Skeletal muscle satellite cell (primary cell): Measurements from ENCODE around the gene EMB.
"Not testable (repeated sequence)": the region's sequence is repeated elsewhere in the genome, so short reads cannot be mapped to it uniquely, and the experiment has no call there.

ENCODE experiments used
- H3K27me3 ChIP-seq: 2 replicates; pipeline ENCODE4 v1.7.0; 2013; ENCODE audit warnings: low read length; ENCODE audit not compliant: control insufficient read depth, insufficient read depth
- H3K36me3 ChIP-seq: 2 replicates; pipeline ENCODE4 v1.7.0; 2013; ENCODE audit warnings: mild to moderate bottlenecking, control low read depth, low read length; ENCODE audit not compliant: insufficient read depth
- H3K4me1 ChIP-seq: 2 replicates; pipeline ENCODE4 v1.7.0; 2013; ENCODE audit warnings: low read length; ENCODE audit not compliant: control insufficient read depth, insufficient read depth
- H3K4me2 ChIP-seq: 2 replicates; pipeline ENCODE4 v1.7.0; 2013; ENCODE audit warnings: mild to moderate bottlenecking, low read length
- H3K4me3 ChIP-seq: 2 replicates; pipeline ENCODE4 v1.7.0; 2013; ENCODE audit warnings: low read length
- H3K9ac ChIP-seq: 2 replicates; pipeline ENCODE4 v1.7.0; 2013; ENCODE audit warnings: mild to moderate bottlenecking, low read depth, low read length, moderate library complexity
- H3K9me3 ChIP-seq: replicated peaks from 2 replicates; pipeline ENCODE4 v1.7.0; 2013; ENCODE audit warnings: mild to moderate bottlenecking, control low read depth, low read length

The EMB gene

DNA sequence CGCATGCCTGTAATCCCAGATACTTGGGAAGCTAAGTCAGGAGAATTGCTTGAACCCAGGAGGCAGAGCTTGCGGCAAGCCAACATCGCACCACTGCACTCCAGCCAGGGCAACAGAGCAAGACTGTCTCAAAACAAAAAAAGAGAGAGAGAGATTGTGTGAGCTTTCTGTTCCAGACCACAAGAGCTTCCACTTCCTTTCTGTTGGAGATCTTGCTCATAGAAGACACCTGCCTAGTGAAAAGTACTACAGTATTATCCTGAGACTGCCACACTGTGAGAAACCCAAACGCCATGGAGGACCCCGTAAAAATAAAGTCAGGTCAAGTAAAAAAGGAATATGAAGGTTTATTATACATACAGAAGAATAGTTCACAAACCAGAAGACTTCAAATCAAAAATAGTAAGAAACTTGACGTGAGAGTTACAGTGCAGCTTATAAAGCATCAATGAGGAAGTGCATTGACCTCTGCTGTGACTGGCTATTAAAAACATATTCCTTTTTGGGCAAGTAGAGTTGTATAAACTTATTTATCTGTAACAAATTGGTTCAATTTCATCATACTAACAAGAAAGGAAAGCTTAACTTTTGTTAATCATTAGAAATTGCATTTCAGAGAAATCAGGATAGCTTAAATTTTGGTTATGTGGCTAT lies 4.3 kb upstream of the EMB start:
- H3K9me3 ChIP-seq = no peaks in the 10 kb centered on the region
- H3K4me3 ChIP-seq = no peak overlapping the region
- H3K4me2 ChIP-seq = no peak overlapping the region
- H3K9ac ChIP-seq = no peak overlapping the region
- peaks cover 12% of the 10 kb centered on the region for H3K4me1 ChIP-seq
- no peaks in the 10 kb centered on the region for H3K27me3 ChIP-seq
- H3K36me3 ChIP-seq = no peaks in the 10 kb centered on the region

GRCh38 chr5:50442559-50443539 lies 1.8 kb upstream of the EMB start:
- not testable (repeated sequence) for H3K4me2 ChIP-seq, H3K4me3 ChIP-seq, H3K27me3 ChIP-seq, H3K9me3 ChIP-seq, H3K36me3 ChIP-seq, H3K9ac ChIP-seq
- peaks cover 12% of the 10 kb centered on the region for H3K4me1 ChIP-seq

- no peaks in the 10 kb centered on the region for H3K36me3 ChIP-seq
- peak overlapping the region; percentile 89 for H3K9ac ChIP-seq
- H3K4me1 ChIP-seq = peaks cover 12% of the 10 kb centered on the region
- peak overlapping the region; percentile 97 for H3K4me2 ChIP-seq
- H3K4me3 ChIP-seq = peak overlapping the region; percentile 95
- no peaks in the 10 kb centered on the region for H3K27me3 ChIP-seq
- H3K9me3 ChIP-seq = no peaks in the 10 kb centered on the region
Observed at GRCh38 chr5:50441493-50441955, 436 bp upstream of the EMB start.

GRCh38 chr5:50439221-50439620 lies 1.9 kb downstream of the EMB start:
- H3K36me3 ChIP-seq = no peaks in the 10 kb centered on the region
- H3K4me3 ChIP-seq = no peak overlapping the region
- H3K9ac ChIP-seq = no peak overlapping the region
- H3K27me3 ChIP-seq = no peaks in the 10 kb centered on the region
- H3K4me1 ChIP-seq = peaks cover 12% of the 10 kb centered on the region
- no peaks in the 10 kb centered on the region for H3K9me3 ChIP-seq
- H3K4me2 ChIP-seq = no peak overlapping the region

DNA sequence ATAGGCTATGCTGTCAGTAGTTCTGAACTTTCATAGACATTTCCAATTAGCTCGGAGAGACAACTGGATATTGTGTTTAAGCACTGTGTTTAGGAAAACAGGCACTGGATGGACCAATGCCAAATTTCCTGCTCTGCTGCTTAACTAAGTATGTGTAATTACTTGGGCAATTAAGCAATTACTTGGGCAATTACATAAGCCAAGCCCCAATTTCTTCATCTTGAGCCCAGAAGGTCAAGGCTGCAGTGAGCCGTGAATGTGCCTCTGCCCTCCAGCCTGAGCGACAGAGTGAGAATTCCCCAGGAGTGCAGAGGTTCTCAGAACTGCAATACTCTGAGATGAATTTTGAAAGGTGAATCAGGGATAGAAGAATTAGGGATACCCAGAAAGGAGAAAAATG lies 3.0 kb downstream of the EMB start:
- not testable (repeated sequence) for H3K9ac ChIP-seq, H3K4me2 ChIP-seq, H3K4me3 ChIP-seq, H3K9me3 ChIP-seq, H3K36me3 ChIP-seq, H3K27me3 ChIP-seq
- peaks cover 12% of the 10 kb centered on the region for H3K4me1 ChIP-seq

- Histone ChIP-seq H3K4me2 (no peak overlapping the region), H3K9ac (no peak overlapping the region), H3K36me3 (no peaks in the 10 kb centered on the region), H3K4me3 (no peak overlapping the region), H3K27me3 (no peaks in the 10 kb centered on the region), H3K9me3 (no peaks in the 10 kb centered on the region), H3K4me1 (peaks cover 15% of the 10 kb centered on the region)
Observed at GRCh38 chr5:50435168-50435567, 5.9 kb downstream of the EMB start.

GRCh38 chr5:50431133-50431904 lies 9.8 kb downstream of the EMB start:
- H3K4me1 ChIP-seq = peaks cover 25% of the 10 kb centered on the region
- peak overlapping the region; percentile 39 for H3K9ac ChIP-seq
- not testable (repeated sequence) for H3K27me3 ChIP-seq, H3K36me3 ChIP-seq, H3K9me3 ChIP-seq
- H3K4me2 ChIP-seq = peak overlapping the region; percentile 71
- peak overlapping the region; percentile 11 for H3K4me3 ChIP-seq

DNA sequence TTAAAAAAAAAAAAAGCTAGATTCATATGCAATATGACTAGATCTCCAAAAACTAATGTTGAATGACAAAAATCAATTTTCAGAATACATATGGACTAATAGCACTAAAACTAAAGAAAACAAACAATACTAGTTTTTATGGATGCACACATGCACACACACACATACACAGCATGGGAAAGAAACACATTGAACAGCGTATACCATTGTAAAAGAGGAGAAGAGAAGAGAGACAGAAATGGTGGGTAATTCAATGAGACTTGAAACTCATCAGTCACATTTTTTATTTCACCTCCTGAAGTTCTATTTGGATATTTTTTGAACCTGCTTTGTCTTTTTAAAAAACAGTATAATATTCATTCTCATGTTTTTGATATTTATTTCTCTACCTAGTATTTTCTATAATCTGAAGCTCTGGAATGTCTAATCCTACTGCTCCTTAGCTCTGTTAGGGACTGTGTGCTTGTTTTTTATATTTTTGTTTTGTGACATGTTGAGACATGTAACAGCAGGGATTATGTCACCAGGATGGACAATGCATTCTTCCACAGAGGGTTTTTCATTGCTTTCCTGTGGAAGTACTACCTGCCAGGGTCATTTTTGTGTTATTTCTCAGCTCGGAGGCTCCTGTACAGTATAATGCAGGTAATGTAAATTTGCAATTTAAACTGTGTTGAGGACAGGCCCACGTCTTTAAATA lies 17.8 kb downstream of the EMB start:
- H3K4me1 ChIP-seq, H3K27me3 ChIP-seq, H3K9ac ChIP-seq, H3K9me3 ChIP-seq, H3K4me2 ChIP-seq, H3K4me3 ChIP-seq, H3K36me3 ChIP-seq: not testable (repeated sequence)

GRCh38 chr5:50421184-50421950 lies 19.7 kb downstream of the EMB start:
- H3K36me3 ChIP-seq, H3K4me1 ChIP-seq, H3K4me3 ChIP-seq, H3K27me3 ChIP-seq, H3K9me3 ChIP-seq, H3K9ac ChIP-seq, H3K4me2 ChIP-seq: not testable (repeated sequence)

GRCh38 chr5:50420343-50420935 lies 20.6 kb downstream of the EMB start:
- Histone ChIP-seq H3K9ac (no peak overlapping the region), H3K4me1 (no peaks in the 10 kb centered on the region), H3K4me3 (no peak overlapping the region), H3K36me3 (no peaks in the 10 kb centered on the region), H3K4me2 (no peak overlapping the region), H3K27me3 (no peaks in the 10 kb centered on the region), H3K9me3 (no peaks in the 10 kb centered on the region)
